Measurements from ENCODE around the gene CACNA1G. TPM values are rescaled to one million over a fixed set of nuclear protein-coding genes. Genes with fewer than 3 reads are reported as not detected.

The CACNA1G gene
- total RNA-seq, 3 donors from 2014 or later: 0.32 to 2.6 (median 2.3) TPM

DNA sequence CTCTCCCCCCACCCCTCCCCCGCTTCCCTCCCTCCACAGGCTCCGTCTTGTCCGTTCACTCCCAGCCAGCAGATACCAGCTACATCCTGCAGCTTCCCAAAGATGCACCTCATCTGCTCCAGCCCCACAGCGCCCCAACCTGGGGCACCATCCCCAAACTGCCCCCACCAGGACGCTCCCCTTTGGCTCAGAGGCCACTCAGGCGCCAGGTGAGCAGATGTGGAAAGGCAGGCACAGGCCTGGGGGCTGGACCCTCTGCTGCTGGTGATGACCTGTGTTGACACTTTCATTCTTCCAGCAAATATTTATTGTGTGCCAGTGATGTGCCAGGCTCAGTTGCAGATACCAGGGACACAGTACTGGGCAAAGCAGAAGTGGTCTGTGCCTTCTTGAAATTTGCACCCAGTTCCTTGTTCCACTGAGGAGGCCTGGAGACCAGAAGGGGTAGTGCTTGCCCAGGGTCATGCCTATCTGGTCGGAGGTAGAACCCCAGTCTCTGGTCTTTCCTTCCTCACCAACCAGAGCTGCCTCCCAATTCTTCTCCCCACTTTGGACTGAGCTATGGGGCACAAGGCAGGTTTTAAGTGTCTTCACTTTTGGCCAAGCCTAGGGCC, 63.9 kb downstream of the CACNA1G start:
- Histone ChIP-seq H3K4me3 (no peak overlapping the region), H3K9me3 (no peaks in the 10 kb centered on the region), H3K27me3 (peaks cover 0 to 3% of the 10 kb centered on the region in 2 donors), H3K36me3 (no peaks in the 10 kb centered on the region), H3K4me1 (no peaks in the 10 kb centered on the region), H3K27ac (no peak overlapping the region)
- DNase-seq (ENCODE audit: low spot score in 2 of 2): no peak
- TF ChIP-seq POLR2A (IDR thresholded peaks at IDR 0.05): no peak
- no peak for TF ChIP-seq POLR2AphosphoS5 (IDR thresholded peaks at IDR 0.05)
- TF ChIP-seq, protein P1, sequence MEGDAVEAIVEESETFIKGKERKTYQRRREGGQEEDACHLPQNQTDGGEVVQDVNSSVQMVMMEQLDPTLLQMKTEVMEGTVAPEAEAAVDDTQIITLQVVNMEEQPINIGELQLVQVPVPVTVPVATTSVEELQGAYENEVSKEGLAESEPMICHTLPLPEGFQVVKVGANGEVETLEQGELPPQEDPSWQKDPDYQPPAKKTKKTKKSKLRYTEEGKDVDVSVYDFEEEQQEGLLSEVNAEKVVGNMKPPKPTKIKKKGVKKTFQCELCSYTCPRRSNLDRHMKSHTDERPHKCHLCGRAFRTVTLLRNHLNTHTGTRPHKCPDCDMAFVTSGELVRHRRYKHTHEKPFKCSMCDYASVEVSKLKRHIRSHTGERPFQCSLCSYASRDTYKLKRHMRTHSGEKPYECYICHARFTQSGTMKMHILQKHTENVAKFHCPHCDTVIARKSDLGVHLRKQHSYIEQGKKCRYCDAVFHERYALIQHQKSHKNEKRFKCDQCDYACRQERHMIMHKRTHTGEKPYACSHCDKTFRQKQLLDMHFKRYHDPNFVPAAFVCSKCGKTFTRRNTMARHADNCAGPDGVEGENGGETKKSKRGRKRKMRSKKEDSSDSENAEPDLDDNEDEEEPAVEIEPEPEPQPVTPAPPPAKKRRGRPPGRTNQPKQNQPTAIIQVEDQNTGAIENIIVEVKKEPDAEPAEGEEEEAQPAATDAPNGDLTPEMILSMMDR (IDR thresholded peaks at IDR 0.05): no peak
- intact Hi-C loops (cut with DNase I; ENCODE audit: low total_unique reads): no loop called here

DNA sequence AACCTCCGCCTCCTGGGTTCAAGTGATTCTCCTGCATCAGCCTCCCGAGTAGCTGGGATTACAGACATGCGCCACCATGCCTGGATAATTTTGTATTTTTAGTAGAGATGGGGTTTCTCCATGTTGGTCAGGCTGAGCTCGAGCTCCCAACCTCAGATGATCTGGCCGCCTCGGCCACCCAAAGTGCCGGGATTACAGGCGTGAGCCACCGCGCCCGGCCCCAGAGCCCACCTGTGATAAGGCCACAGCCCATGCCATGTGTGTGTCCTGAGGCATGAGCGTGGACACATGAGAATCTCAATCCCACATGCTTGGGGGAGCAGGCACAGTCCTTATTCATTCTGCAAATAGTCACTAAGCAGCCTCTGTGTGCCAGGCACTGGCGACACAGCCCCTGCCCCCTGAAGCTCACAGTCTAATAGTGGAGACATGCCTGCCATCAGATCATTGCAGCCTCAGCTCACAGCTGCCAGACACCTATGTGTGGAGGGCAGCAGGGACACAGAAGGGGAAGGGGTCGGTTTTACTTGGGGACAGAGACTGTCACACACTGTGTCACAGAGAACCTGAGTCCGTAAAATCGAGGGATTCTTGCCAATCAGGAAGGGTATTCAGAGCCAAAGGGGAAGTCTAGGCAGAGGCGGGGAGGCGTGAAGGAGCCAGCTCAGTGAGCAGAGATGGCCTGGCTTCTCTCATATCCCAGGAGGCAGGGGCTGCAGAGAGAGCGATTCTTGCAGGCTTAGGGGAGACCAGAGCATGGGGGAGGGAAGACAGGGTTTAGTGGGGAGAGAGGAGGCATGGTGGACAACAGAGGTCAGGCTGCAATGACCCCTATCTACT, 64.7 kb downstream of the CACNA1G start:
- Histone ChIP-seq H3K9me3 (no peaks in the 10 kb centered on the region), H3K4me1 (no peaks in the 10 kb centered on the region), H3K27me3 (peaks cover 0 to 3% of the 10 kb centered on the region in 2 donors), H3K4me3 (no peak overlapping the region), H3K36me3 (no peaks in the 10 kb centered on the region), H3K27ac (no peak overlapping the region)
- DNase-seq (ENCODE audit: low spot score in 2 of 2): no peak
- TF ChIP-seq POLR2AphosphoS5 (IDR thresholded peaks at IDR 0.05) (no peak), POLR2A (IDR thresholded peaks at IDR 0.05) (no peak)
- TF ChIP-seq, protein P1 (IDR thresholded peaks at IDR 0.05): no peak
- intact Hi-C loops (cut with DNase I; ENCODE audit: low total_unique reads): no loop called here

DNA sequence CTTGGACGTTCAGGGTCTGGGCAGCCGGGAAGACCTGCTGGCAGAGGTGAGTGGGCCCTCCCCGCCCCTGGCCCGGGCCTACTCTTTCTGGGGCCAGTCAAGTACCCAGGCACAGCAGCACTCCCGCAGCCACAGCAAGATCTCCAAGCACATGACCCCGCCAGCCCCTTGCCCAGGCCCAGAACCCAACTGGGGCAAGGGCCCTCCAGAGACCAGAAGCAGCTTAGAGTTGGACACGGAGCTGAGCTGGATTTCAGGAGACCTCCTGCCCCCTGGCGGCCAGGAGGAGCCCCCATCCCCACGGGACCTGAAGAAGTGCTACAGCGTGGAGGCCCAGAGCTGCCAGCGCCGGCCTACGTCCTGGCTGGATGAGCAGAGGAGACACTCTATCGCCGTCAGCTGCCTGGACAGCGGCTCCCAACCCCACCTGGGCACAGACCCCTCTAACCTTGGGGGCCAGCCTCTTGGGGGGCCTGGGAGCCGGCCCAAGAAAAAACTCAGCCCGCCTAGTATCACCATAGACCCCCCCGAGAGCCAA, 65.6 kb downstream of the CACNA1G start:
- DNase-seq (ENCODE audit: low spot score in 2 of 2): peak; percentile 68 to 71
- H3K27me3 ChIP-seq: peaks cover 0 to under 1% of the 10 kb centered on the region in 2 donors
- H3K4me1 ChIP-seq: no peaks in the 10 kb centered on the region
- no peak overlapping the region for H3K4me3 ChIP-seq
- TF ChIP-seq, protein P1 (IDR thresholded peaks at IDR 0.05): peak; percentile 72 to 76 (median 74)
- TF ChIP-seq POLR2A (IDR thresholded peaks at IDR 0.05): no peak
- peak in 1 of 3 donors; percentile 14 for TF ChIP-seq POLR2AphosphoS5 (IDR thresholded peaks at IDR 0.05)
- H3K36me3 ChIP-seq: no peaks in the 10 kb centered on the region
- no peak overlapping the region for H3K27ac ChIP-seq
- intact Hi-C loops (cut with DNase I; ENCODE audit: low total_unique reads): no loop called here
- no peaks in the 10 kb centered on the region for H3K9me3 ChIP-seq

DNA sequence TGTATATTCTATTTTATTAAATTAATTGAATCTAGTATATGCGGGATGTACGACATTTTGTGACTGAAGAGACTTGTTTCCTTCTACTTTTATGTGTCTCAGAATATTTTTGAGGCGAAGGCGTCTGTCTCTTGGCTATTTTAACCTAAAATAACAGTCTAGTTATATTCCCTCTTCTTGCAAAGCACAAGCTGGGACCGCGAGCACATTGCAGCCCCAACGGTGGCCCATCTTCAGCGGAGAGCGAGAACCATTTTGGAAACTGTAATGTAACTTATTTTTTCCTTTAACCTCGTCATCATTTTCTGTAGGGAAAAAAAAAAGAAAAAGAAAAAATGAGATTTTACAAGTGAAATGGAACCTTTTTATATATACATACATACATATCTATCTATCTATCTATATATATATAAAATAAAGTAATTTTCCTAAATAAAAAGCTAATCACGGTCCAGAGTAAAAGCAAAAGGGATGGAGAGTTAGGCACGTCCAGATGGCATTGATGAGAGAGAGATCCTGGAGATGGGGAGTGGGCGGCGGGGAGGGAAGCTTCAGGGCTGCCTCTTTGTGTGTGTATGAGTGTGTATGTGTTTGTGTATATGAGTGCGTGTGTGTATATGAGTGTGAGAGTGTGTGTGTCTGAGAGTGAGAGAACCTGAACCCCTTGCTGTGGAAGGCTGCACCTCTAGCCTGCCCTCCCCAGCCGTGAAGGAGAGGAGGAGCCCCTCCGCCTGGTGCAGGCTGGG, 66.7 kb downstream of the CACNA1G start:
- TF ChIP-seq, protein P1 (IDR thresholded peaks at IDR 0.05): no peak
- no peak for TF ChIP-seq POLR2A (IDR thresholded peaks at IDR 0.05)
- TF ChIP-seq POLR2AphosphoS5 (IDR thresholded peaks at IDR 0.05): no peak
- Histone ChIP-seq H3K4me3 (no peak overlapping the region), H3K9me3 (no peaks in the 10 kb centered on the region), H3K27ac (no peak overlapping the region), H3K27me3 (no peaks in the 10 kb centered on the region), H3K36me3 (no peaks in the 10 kb centered on the region), H3K4me1 (no peaks in the 10 kb centered on the region)
- no peak for DNase-seq (ENCODE audit: low spot score in 2 of 2)
- intact Hi-C loops (cut with DNase I; ENCODE audit: low total_unique reads): no loop called here

Data from breast epithelium (tissue), 4 donors.